ENCODE results near the gene RASL10A.
A peak's percentile ranks its signal among the peaks of the same experiment; 100 is the strongest.

RASL10A gene

GRCh38 chr22:29338398-29338797 is 22.9 kb upstream of the RASL10A start:
- no peak for DNase-seq (ENCODE audit: low spot score)

- DNase-seq (ENCODE audit: low spot score) = no peak
These were observed 22.3 kb upstream of the RASL10A start for GRCh38 chr22:29337631-29338284.

- DNase-seq (ENCODE audit: low spot score) = no peak
These were observed 21.4 kb upstream of the RASL10A start for GRCh38 chr22:29336751-29337490.

GRCh38 chr22:29335656-29336055 is 20.2 kb upstream of the RASL10A start:
- DNase-seq (ENCODE audit: low spot score) = no peak

- no peak for DNase-seq (ENCODE audit: low spot score)
These were observed 19.3 kb upstream of the RASL10A start for GRCh38 chr22:29334696-29335344.

GRCh38 chr22:29334148-29334547 is 18.7 kb upstream of the RASL10A start:
- DNase-seq (ENCODE audit: low spot score) = no peak

GRCh38 chr22:29332886-29333496 is 17.5 kb upstream of the RASL10A start:
- DNase-seq (ENCODE audit: low spot score) = no peak

- no peak for DNase-seq (ENCODE audit: low spot score)
These were observed 16.3 kb upstream of the RASL10A start for GRCh38 chr22:29331658-29332300.

- no peak for DNase-seq (ENCODE audit: low spot score)
These were observed 15.7 kb upstream of the RASL10A start for GRCh38 chr22:29331213-29331612.

GRCh38 chr22:29330753-29331152 is 15.3 kb upstream of the RASL10A start:
- DNase-seq (ENCODE audit: low spot score) = no peak

- no peak for DNase-seq (ENCODE audit: low spot score)
These were observed 14.8 kb upstream of the RASL10A start for GRCh38 chr22:29330291-29330690.

GRCh38 chr22:29329581-29329980 is 14.1 kb upstream of the RASL10A start:
- no peak for DNase-seq (ENCODE audit: low spot score)

GRCh38 chr22:29328566-29329500 is 13.3 kb upstream of the RASL10A start:
- no peak for DNase-seq (ENCODE audit: low spot score)

GRCh38 chr22:29328055-29328454 is 12.6 kb upstream of the RASL10A start:
- no peak for DNase-seq (ENCODE audit: low spot score)

GRCh38 chr22:29327089-29327764 is 11.7 kb upstream of the RASL10A start:
- DNase-seq (ENCODE audit: low spot score) = no peak

GRCh38 chr22:29326481-29326880 is 11.0 kb upstream of the RASL10A start:
- no peak for DNase-seq (ENCODE audit: low spot score)

GRCh38 chr22:29325785-29326315 is 10.4 kb upstream of the RASL10A start:
- no peak for DNase-seq (ENCODE audit: low spot score)

GRCh38 chr22:29325356-29325755 is 9.9 kb upstream of the RASL10A start:
- DNase-seq (ENCODE audit: low spot score) = no peak

GRCh38 chr22:29323641-29324040 is 8.1 kb upstream of the RASL10A start:
- no peak for DNase-seq (ENCODE audit: low spot score)

GRCh38 chr22:29320546-29320945 is 5.0 kb upstream of the RASL10A start:
- DNase-seq (ENCODE audit: low spot score) = peak; percentile 65
